Adipocyte (in vitro differentiated cells): ENCODE results near the gene SRGN.

Source experiments
- DNase-seq: peaks from one replicate; pipeline ENCODE4 v3.0.0-alpha.2; 2015; ENCODE audit warnings: low read depth
- H3K27me3 ChIP-seq: replicated peaks from 2 replicates; pipeline ENCODE4 v1.7.0; 2013; ENCODE audit warnings: mild to moderate bottlenecking, low read length, moderate library complexity; ENCODE audit not compliant: control insufficient read depth, insufficient read depth
- H3K36me3 ChIP-seq: 2 replicates; pipeline ENCODE4 v1.7.0; 2013; ENCODE audit warnings: low read length, mild to moderate bottlenecking, moderate library complexity; ENCODE audit not compliant: control insufficient read depth, insufficient read depth, severe bottlenecking
- H3K4me1 ChIP-seq: 2 replicates; pipeline ENCODE4 v1.7.0; 2013; ENCODE audit warnings: mild to moderate bottlenecking, low read length, moderate library complexity; ENCODE audit not compliant: control insufficient read depth, insufficient read depth
- H3K4me3 ChIP-seq: 2 replicates; pipeline ENCODE4 v1.7.0; 2013; ENCODE audit warnings: mild to moderate bottlenecking, low read length, moderate library complexity
- H3K9ac ChIP-seq: 2 replicates; pipeline ENCODE4 v1.7.0; 2013; ENCODE audit warnings: mild to moderate bottlenecking, low read length, moderate library complexity
- H3K9me3 ChIP-seq: 2 replicates; pipeline ENCODE4 v1.7.0; 2013; ENCODE audit warnings: mild to moderate bottlenecking, low read length, moderate library complexity; ENCODE audit not compliant: control insufficient read depth

Gene SRGN

DNA sequence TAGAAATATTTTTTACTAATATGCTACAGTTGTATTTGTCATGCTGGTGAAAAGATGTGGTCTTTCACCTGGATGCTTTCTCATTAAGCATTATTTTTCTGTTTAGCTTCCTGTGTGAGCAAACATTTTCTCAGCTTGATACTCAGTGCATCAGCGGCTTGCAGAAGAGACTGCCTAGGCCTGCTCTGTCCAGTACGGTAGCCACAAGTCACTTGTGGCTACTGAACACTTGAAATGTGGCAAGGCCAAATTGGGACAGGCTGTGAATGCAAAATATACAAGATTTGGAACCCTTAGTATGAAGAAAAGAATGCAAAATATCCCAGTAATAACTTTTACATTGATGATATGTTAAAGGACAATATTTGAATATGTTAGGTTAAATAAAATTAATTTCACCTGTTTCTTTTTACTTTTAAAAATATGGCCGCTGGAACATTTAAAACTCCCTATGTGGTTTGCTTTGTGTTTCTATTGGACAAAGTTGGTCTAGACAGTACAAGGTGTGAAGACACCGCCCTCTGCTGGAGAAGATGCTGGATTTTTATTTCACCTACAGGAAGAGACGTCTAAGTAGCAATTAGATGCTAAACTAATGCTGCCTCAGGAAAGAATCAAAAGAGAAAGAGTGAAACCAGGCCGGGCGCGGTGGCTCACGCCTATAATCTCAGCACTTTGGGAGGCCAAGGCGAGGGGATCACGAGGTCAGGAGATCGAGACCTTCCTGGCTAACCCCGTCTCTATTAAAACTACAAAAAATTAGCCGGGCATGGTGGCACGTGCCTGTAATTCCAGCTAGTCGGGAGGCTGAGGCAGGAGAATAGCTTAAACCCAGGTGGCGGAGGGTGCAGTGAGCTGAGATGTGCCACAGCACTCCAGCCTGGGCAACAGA lies 5.3 kb downstream of the SRGN start:
- H3K27me3 ChIP-seq = no peaks in the 10 kb centered on the region
- no peak overlapping the region for H3K9ac ChIP-seq
- H3K4me3 ChIP-seq = no peak overlapping the region
- H3K4me1 ChIP-seq = peaks cover 25% of the 10 kb centered on the region
- no peaks in the 10 kb centered on the region for H3K9me3 ChIP-seq
- DNase-seq = peak; percentile 92
- H3K36me3 ChIP-seq = no peaks in the 10 kb centered on the region

GRCh38 chr10:69093933-69094332 lies 6.0 kb downstream of the SRGN start:
- Histone ChIP-seq H3K27me3 (no peaks in the 10 kb centered on the region), H3K4me3 (no peak overlapping the region), H3K9me3 (no peaks in the 10 kb centered on the region), H3K9ac (no peak overlapping the region), H3K4me1 (peaks cover 23% of the 10 kb centered on the region), H3K36me3 (no peaks in the 10 kb centered on the region)
- DNase-seq = peak; percentile 31

- H3K27me3 ChIP-seq = no peaks in the 10 kb centered on the region
- H3K4me1 ChIP-seq = peaks cover 16% of the 10 kb centered on the region
- DNase-seq = no peak
Observed at GRCh38 chr10:69096045-69096444, 8.1 kb downstream of the SRGN start.

GRCh38 chr10:69097729-69098128 lies 9.8 kb downstream of the SRGN start:
- no peak overlapping the region for H3K9ac ChIP-seq
- no peak overlapping the region for H3K4me3 ChIP-seq
- peak; percentile 38 for DNase-seq
- no peaks in the 10 kb centered on the region for H3K36me3 ChIP-seq
- peaks cover 14% of the 10 kb centered on the region for H3K4me1 ChIP-seq
- H3K27me3 ChIP-seq = no peaks in the 10 kb centered on the region
- H3K9me3 ChIP-seq = no peaks in the 10 kb centered on the region

More at GRCh38 chr10:69096045-69096444, 8.1 kb downstream of the SRGN start:
- no peaks in the 10 kb centered on the region for H3K9me3 ChIP-seq
- H3K36me3 ChIP-seq = no peaks in the 10 kb centered on the region
- no peak overlapping the region for H3K4me3 ChIP-seq
- no peak overlapping the region for H3K9ac ChIP-seq

- Histone ChIP-seq H3K4me3 (no peak overlapping the region), H3K9ac (no peak overlapping the region), H3K4me1 (peaks cover 11% of the 10 kb centered on the region), H3K9me3 (peaks cover 4% of the 10 kb centered on the region), H3K36me3 (no peaks in the 10 kb centered on the region), H3K27me3 (no peaks in the 10 kb centered on the region)
- DNase-seq = no peak
Observed at GRCh38 chr10:69100136-69100872, 12.4 kb downstream of the SRGN start.

DNA sequence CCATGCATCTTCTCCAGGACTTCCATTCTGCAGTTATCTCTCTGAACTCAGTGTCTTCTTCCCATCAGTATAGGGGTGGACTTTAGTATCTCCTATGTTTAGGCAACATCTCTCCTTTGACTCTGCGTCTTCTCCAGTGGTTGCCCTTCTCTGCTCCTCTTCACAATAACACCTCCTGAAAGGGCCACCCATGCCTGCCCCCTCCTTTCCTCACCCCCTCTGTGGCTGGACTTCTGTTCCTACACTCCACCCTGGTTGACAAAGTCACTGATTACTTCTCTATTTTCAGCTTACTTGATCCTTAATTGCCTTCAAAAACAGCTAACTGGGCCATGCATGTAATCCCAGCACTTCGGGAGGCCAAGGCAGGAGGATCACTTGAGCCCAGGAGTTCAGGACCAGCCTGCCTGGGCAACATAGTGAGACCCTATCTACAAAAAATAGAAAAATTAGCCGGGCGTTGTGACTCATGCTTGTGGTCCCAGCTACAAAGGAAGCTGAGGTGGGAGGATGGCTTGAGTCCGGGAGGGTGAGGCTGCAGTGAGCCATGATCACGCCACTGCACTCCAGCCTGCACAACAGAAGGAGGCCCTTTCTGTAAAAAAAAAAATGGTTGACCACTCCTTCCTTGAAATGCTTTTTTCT lies 13.7 kb downstream of the SRGN start:
- H3K27me3 ChIP-seq = no peaks in the 10 kb centered on the region
- DNase-seq = no peak
- no peak overlapping the region for H3K9ac ChIP-seq
- H3K4me1 ChIP-seq = peaks cover 11% of the 10 kb centered on the region
- no peaks in the 10 kb centered on the region for H3K36me3 ChIP-seq
- H3K9me3 ChIP-seq = peaks cover 4% of the 10 kb centered on the region
- no peak overlapping the region for H3K4me3 ChIP-seq

GRCh38 chr10:69102440-69102839 lies 14.5 kb downstream of the SRGN start:
- H3K9me3 ChIP-seq = peaks cover 4% of the 10 kb centered on the region
- no peak for DNase-seq
- no peaks in the 10 kb centered on the region for H3K36me3 ChIP-seq
- peaks cover 11% of the 10 kb centered on the region for H3K4me1 ChIP-seq
- no peak overlapping the region for H3K9ac ChIP-seq
- H3K27me3 ChIP-seq = no peaks in the 10 kb centered on the region
- H3K4me3 ChIP-seq = no peak overlapping the region

GRCh38 chr10:69103784-69104183 lies 15.9 kb downstream of the SRGN start:
- Histone ChIP-seq H3K4me3 (no peak overlapping the region), H3K36me3 (no peaks in the 10 kb centered on the region), H3K9ac (no peak overlapping the region), H3K9me3 (peaks cover 4% of the 10 kb centered on the region), H3K4me1 (peaks cover 4% of the 10 kb centered on the region), H3K27me3 (no peaks in the 10 kb centered on the region)
- DNase-seq = no peak

- peaks cover 4% of the 10 kb centered on the region for H3K9me3 ChIP-seq
- H3K9ac ChIP-seq = no peak overlapping the region
Observed at GRCh38 chr10:69104994-69105790, 17.3 kb downstream of the SRGN start.

DNA sequence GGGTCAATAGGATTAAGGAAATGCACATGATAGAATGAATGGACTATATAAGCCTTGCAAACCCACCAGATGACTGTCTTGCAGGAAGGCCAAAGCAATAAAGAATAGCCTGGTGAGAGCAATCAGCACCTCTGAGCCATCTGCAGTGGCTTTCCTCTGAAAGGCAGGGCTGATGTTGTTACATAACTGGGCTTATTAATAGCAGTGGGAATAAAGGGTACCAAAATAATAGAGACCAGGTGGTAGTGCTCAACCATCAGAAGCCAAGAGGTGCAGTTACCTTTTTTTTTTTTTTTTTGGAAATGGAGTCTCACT lies 19.2 kb downstream of the SRGN start:
- Histone ChIP-seq H3K4me1 (peaks cover 7% of the 10 kb centered on the region), H3K36me3 (no peaks in the 10 kb centered on the region), H3K4me3 (no peak overlapping the region), H3K27me3 (no peaks in the 10 kb centered on the region), H3K9me3 (peaks cover 4% of the 10 kb centered on the region), H3K9ac (no peak overlapping the region)
- DNase-seq = no peak

More at GRCh38 chr10:69104994-69105790, 17.3 kb downstream of the SRGN start:
- DNase-seq = no peak
- H3K36me3 ChIP-seq = no peaks in the 10 kb centered on the region
- H3K27me3 ChIP-seq = no peaks in the 10 kb centered on the region
- no peak overlapping the region for H3K4me3 ChIP-seq
- peaks cover 4% of the 10 kb centered on the region for H3K4me1 ChIP-seq
